KOPT-K1 (cell line): ENCODE results near the gene HLA-DQB1.

Experiments used
- H3K27ac ChIP-seq: fragments of 200-600 bp; sonication (generic); 2 replicates; pipeline ENCODE4 v1.5.1; 2016; ENCODE audit warnings: antibody characterized with exemption, mild to moderate bottlenecking, low read depth, low read length; ENCODE audit not compliant: poor library complexity, severe bottlenecking
- H3K36me3 ChIP-seq: fragments of 200-600 bp; sonication (generic); 2 replicates; pipeline ENCODE4 v1.5.1; 2017; ENCODE audit warnings: antibody characterized with exemption, mild to moderate bottlenecking, low read length, moderate library complexity; ENCODE audit not compliant: insufficient read depth
- H3K9me3 ChIP-seq: fragments of 200-600 bp; sonication (generic); 2 replicates; pipeline ENCODE4 v1.5.1; 2017; ENCODE audit warnings: antibody characterized with exemption, low read length, mild to moderate bottlenecking; ENCODE audit not compliant: insufficient read depth, poor library complexity, severe bottlenecking

The HLA-DQB1 gene

DNA sequence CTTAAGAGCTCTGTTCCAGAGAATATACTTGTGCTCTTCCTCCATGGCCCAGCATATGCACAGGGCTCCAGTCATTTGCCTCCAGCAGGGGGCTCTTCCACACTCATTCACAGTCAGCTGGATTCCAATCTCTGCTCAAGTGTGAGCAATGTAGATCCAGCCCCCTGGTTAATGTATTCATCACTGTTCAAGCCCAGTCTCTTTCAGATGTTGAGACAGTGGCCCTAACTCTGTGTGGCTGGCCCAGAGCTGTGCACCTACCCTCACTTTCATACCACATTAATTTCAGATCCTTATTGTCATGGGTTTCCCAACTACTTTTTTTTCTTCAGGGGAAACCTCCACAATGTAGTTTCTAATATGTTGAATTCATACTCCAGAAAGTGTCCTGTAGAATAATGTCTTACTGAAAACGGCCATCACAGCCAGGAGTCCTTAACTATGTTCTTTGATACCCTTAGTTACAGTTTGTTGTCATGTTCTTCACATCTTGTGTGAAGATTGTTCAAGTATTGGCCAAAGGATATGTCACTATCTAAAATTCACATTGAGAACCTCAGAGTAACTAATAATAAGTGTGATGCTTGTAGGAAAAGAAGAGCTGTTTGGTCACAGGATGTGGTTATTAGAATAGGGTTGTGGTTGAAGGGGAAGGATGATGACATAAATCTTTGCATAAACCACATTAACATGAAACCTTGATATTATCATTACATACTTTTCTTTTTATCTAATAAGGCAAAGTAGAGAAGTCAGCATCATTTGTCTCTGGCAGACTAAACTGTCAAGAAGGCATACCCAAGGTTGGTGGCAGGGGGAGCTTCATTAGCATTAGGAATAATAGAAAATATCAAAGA, 43.7 kb downstream of the HLA-DQB1 start:
- Histone ChIP-seq H3K36me3 (no peaks in the 10 kb centered on the region), H3K9me3 (peaks cover 7% of the 10 kb centered on the region), H3K27ac (no peak overlapping the region)

DNA sequence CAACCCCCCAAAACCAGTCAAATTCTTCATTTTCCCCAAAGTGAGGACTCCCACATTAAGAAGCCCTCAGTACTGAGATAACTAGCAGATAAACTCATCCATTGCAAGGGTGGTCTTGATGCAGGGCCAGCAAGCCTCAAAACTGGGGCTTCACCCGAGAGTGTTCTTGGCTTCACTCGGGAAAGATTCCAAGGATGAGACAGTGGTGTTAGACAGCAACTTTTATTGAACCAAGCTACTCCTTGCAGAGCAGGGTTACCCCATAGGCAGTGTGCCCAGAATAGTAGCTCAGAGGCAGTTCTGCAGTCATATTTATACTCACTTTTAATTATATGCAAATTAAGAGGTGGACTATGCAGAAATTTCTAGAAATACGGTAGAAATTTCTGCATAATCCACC, 45.1 kb downstream of the HLA-DQB1 start:
- H3K36me3 ChIP-seq = no peaks in the 10 kb centered on the region
- H3K27ac ChIP-seq = no peak overlapping the region
- H3K9me3 ChIP-seq = peaks cover 10% of the 10 kb centered on the region

DNA sequence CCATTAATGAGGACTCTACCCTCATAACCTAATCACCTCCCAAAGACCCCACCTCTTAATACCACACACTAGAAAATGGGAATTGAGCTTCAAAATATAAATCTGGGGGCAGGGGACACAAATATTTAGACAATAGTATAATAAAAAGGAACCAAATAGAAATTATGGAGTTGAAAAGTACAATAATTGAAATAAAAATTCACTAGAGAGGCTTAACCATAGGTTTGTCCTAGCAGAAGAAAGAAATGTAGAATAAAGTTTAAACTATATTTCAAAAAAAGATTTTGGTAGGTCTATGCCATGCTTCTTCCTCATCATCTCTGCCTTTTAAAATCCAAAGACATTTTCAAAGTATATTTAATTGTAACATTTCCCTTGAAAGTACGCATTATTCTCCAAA, 48.7 kb downstream of the HLA-DQB1 start:
- H3K9me3 ChIP-seq = peaks cover 10% of the 10 kb centered on the region
- H3K27ac ChIP-seq = no peak overlapping the region
- no peaks in the 10 kb centered on the region for H3K36me3 ChIP-seq

DNA sequence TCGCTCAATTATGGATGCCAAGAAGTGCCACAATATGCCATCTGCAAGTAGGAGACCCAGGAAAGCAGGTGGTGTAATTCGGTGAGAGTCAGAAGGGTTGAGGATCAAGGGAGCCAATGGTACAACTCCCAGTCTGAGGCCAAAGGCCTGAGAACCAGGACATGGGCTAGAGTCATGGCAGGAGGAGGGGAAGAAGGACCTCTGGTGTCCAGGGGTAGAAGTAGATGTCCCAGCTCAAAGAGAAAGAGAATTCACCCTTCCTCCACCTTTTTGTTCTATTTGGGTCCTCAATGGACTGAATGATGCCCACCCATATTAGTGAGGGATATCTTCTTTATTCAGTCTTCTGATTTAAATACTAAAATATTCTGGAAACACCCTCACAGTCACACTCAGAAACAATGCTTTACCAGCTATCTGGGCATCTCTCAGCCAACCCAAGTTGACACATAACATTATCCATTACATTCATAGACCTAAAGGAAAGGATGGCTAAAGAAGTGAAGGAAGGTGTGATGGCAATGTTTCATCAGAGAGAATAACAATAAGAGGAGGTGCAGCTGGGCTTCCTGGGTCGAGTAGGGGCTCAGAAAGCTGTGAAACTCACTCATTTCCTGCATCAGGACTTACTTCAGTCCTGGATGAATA, 50.4 kb downstream of the HLA-DQB1 start:
- no peak overlapping the region for H3K27ac ChIP-seq

DNA sequence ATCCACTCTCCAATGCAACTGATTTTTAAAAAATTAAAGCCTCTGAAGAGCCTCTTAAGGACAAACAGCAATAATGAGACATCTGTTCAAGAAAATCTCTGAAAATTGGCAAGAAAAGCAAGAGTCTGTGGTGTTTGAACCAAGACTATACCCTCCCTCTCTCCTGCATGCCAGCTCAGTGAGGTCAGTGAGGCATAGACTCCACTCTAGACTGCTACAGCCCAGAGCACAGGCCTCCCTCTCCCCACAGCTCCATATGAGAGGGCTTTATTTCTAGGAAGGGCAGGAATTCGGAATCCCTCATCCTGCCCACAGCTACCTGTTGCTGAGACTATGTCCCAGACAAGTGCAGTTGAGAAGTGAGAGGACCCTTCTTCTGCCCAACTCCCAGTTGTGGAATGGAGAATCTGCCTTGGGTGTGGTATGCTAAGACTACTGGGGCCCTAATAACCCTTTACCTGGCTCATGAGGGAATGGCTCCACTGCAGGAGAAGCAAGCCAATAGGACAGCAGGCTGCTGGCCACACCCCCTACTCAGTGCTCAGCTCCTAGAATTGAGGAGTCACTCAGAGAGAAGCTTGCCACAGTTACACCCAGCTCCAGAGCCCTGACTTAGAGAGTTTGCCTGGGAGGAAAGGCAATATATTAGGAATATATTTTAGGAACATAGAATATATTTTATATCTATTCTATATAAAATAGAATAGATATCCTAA, 51.9 kb downstream of the HLA-DQB1 start:
- no peaks in the 10 kb centered on the region for H3K36me3 ChIP-seq
- no peak overlapping the region for H3K27ac ChIP-seq
- peaks cover 10% of the 10 kb centered on the region for H3K9me3 ChIP-seq

More for the DNA sequence above, 50.4 kb downstream of the HLA-DQB1 start:
- H3K36me3 ChIP-seq = no peaks in the 10 kb centered on the region
- H3K9me3 ChIP-seq = peaks cover 10% of the 10 kb centered on the region

DNA sequence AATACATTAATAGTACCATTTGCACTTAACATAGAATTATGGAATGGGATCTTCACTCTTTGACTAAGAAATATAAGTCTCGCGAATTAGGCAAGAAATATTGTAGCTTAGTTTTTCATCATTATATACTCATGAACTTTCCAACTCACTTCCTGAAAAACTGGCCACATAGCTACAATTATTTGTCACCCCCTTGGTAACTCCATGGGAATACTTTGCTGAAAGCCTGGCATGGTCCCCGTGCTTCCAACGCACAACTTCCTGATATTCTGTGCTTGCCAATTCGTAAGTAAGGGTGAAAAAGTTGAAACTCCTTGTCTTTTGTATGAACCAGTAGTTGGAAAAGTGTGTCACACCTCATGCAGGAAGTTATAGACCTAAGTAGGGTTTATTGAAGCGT, 53.0 kb downstream of the HLA-DQB1 start:
- no peak overlapping the region for H3K27ac ChIP-seq
- H3K9me3 ChIP-seq = peaks cover 10% of the 10 kb centered on the region
- no peaks in the 10 kb centered on the region for H3K36me3 ChIP-seq

DNA sequence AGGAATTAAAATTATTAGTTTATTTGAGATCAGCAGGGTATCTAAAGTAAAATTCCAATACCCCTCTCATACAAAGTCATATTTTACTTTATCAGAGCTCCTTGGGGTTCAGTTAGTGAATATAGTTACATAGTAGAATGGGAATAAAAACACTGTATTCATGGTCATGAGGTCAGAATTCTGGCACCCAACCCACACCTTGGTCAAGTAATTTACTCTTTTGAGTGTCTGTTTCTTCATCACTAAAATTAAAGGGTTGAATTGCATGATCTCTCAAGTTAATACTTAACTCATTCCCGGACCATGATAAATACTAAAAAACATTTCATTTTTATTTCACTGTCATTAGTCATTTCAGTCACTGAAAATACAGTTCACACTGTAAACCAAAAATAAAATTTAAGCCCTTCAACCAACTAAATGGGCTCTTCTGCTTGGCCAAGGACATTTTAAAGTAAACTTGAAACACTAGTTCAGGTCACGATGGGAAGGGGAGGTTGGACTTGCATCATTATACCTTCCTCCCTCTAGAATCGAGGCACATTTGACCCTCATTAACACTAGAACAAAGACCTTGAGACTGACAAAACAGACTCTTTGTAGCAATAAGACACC, 55.7 kb downstream of the HLA-DQB1 start:
- Histone ChIP-seq H3K36me3 (no peaks in the 10 kb centered on the region), H3K27ac (no peak overlapping the region), H3K9me3 (no peaks in the 10 kb centered on the region)

DNA sequence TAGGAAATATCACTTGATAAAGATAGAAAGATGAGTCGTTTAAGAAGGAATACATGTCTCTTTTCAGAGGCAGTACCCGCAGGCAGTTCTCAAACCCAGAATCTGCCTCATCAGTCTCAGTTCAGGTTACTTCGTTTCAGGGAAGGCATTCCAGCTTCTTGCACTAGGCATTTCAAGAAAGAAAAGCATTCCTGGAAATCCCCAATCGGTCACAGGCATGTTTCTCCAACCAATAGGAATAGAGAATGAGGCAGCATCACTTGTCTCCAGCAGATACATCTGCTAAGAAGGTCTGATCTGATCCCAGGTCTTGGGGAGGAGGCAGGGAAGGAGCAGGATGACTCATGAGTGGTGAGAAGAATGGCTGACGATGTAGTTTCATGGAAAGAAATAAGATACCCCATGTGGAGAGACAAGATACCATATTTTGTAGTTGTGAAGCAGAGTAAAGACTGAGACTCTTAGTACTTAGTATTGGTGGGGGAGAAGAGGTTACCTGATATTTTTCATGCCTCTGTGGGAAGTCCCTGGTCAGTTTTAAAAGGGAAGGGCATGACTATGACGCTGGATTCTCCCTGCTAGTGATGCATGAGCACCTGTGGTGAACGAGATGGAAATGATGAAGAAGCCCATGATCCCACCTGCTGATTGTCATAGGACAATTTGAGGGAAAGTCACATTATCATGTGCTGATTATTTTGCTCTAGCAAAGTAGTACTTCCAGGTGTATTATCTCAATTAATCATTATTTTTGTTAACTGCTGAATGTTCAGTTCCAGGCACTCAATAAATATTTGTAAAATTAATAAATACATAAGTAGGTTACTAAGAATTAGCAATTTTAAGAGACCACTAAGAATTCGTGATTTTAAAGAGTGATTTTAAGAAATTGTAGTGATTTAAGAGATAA, 56.5 kb downstream of the HLA-DQB1 start:
- no peak overlapping the region for H3K27ac ChIP-seq

More for the DNA sequence above, 56.5 kb downstream of the HLA-DQB1 start:
- H3K36me3 ChIP-seq = no peaks in the 10 kb centered on the region
- no peaks in the 10 kb centered on the region for H3K9me3 ChIP-seq
